GM23338 (cell line): Measurements from ENCODE around the gene SMAP2. TPM values are rescaled to one million over a fixed set of nuclear protein-coding genes. Genes with fewer than 3 reads are reported as not detected.

ENCODE experiments used
- ATAC-seq: fragments of 200-7000 bp; cut with Tn5 transposase; 3 replicates; pipeline ENCODE4 v1.9.1; 2020
- DNase-seq: peaks from one replicate; pipeline ENCODE4 v3.0.0-alpha.2; 2015; ENCODE audit warnings: low spot score
- H2AFZ ChIP-seq: fragments of 200-600 bp; sonication (generic); 2 replicates; pipeline ENCODE4 v1.8.0; 2016; ENCODE audit warnings: antibody characterized with exemption, mild to moderate bottlenecking, moderate library complexity
- H3F3A ChIP-seq: fragments of 200-600 bp; sonication (generic); replicated peaks from 2 replicates; pipeline ENCODE4 v1.8.0; 2017; ENCODE audit warnings: antibody characterized with exemption, mixed run types, low read depth
- H3K27ac ChIP-seq: fragments of 200-600 bp; sonication (generic); 2 replicates; pipeline ENCODE4 v1.6.1; 2016; ENCODE audit warnings: low read depth
- H3K27me3 ChIP-seq: fragments of 200-600 bp; sonication (generic); 2 replicates; pipeline ENCODE4 v1.8.0; 2016; ENCODE audit warnings: mild to moderate bottlenecking, mixed run types, moderate library complexity; ENCODE audit not compliant: insufficient read depth
- H3K36me3 ChIP-seq: fragments of 200-600 bp; sonication (generic); 2 replicates; pipeline ENCODE4 v1.8.0; 2016; ENCODE audit warnings: mild to moderate bottlenecking; ENCODE audit not compliant: insufficient read depth
- H3K4me1 ChIP-seq: fragments of 200-600 bp; sonication (generic); 2 replicates; pipeline ENCODE4 v1.8.0; 2016; ENCODE audit warnings: mild to moderate bottlenecking, moderate library complexity; ENCODE audit not compliant: insufficient read depth
- H3K4me2 ChIP-seq: fragments of 200-600 bp; sonication (generic); 2 replicates; pipeline ENCODE4 v1.7.1; 2017; ENCODE audit warnings: mixed run types
- H3K4me3 ChIP-seq: fragments of 200-600 bp; sonication (generic); 2 replicates; pipeline ENCODE4 v1.6.1; 2016; ENCODE audit warnings: mixed run types
- H3K79me2 ChIP-seq: fragments of 200-600 bp; sonication (generic); replicated peaks from 2 replicates; pipeline ENCODE4 v1.8.0; 2017; ENCODE audit warnings: mild to moderate bottlenecking; ENCODE audit not compliant: insufficient read depth
- H3K9me2 ChIP-seq: fragments of 200-600 bp; sonication (generic); 2 replicates; pipeline ENCODE4 v1.8.0; 2017; ENCODE audit not compliant: insufficient read depth
- H4K20me1 ChIP-seq: fragments of 200-600 bp; sonication (generic); replicated peaks from 2 replicates; pipeline ENCODE4 v1.8.0; 2017; ENCODE audit warnings: mild to moderate bottlenecking; ENCODE audit not compliant: insufficient read depth
- H3K27ac Mint-ChIP-seq: 2 replicates; pipeline ENCODE4 v1.8.0; 2020; ENCODE audit warnings: inconsistent platforms, mild to moderate bottlenecking, moderate library complexity, mixed read lengths
- H3K27me3 Mint-ChIP-seq: 3 replicates; pipeline ENCODE4 v1.8.0; 2022; ENCODE audit warnings: low read depth, mild to moderate bottlenecking, moderate library complexity, mixed read lengths, inconsistent platforms; ENCODE audit not compliant: insufficient read depth, poor library complexity
- H3K36me3 Mint-ChIP-seq: 3 replicates; pipeline ENCODE4 v1.8.0; 2021; ENCODE audit warnings: low read depth, mild to moderate bottlenecking, inconsistent platforms, moderate library complexity, mixed read lengths
- H3K4me1 Mint-ChIP-seq: 3 replicates; pipeline ENCODE4 v1.8.0; 2020; ENCODE audit warnings: mild to moderate bottlenecking, inconsistent platforms, mixed read lengths
- H3K4me3 Mint-ChIP-seq: 3 replicates; pipeline ENCODE4 v1.8.0; 2021; ENCODE audit warnings: moderate library complexity, mild to moderate bottlenecking, inconsistent platforms, mixed read lengths
- H3K9me3 Mint-ChIP-seq: 3 replicates; pipeline ENCODE4 v1.8.0; 2020; ENCODE audit warnings: moderate library complexity, mild to moderate bottlenecking, inconsistent platforms, mixed read lengths
- EZH2phosphoT487 ChIP-seq: fragments of 200-600 bp; sonication (generic); IDR thresholded peaks from one replicate; pipeline ENCODE4 v1.8.1; 2018; ENCODE audit warnings: antibody characterized with exemption; ENCODE audit not compliant: unreplicated experiment
- JUNB ChIP-seq: IDR thresholded peaks from one replicate; pipeline ENCODE4 v1.6.1; 2016; ENCODE audit warnings: antibody characterized with exemption; ENCODE audit not compliant: unreplicated experiment
- NANOG ChIP-seq: IDR thresholded peaks from 2 replicates; pipeline ENCODE4 v1.6.1; 2016; ENCODE audit warnings: antibody characterized with exemption, borderline replicate concordance
- POLR2AphosphoS5 ChIP-seq: IDR thresholded peaks from 2 replicates; pipeline ENCODE4 v1.6.1; 2016; ENCODE audit warnings: antibody characterized with exemption, low read depth
- REST ChIP-seq: IDR thresholded peaks from one replicate; pipeline ENCODE4 v1.6.1; 2018; ENCODE audit warnings: antibody characterized with exemption; ENCODE audit not compliant: unreplicated experiment
- ZNF114 ChIP-seq: fragments of 250-450 bp; sonication (Bioruptor Pico); IDR thresholded peaks from 2 replicates; pipeline ENCODE4 v1.5.0; 2020; ENCODE audit warnings: mild to moderate bottlenecking, moderate library complexity
- ZNF331 ChIP-seq: fragments of 250-450 bp; sonication (Bioruptor Pico); IDR thresholded peaks from 2 replicates; pipeline ENCODE4 v1.5.0; 2020; ENCODE audit warnings: low read depth, mild to moderate bottlenecking, moderate library complexity
- polyA plus RNA-seq: library from polyadenylated mRNA; unstranded; fragments of >200 nt; fragmentation: Nextera tagmentation; extraction: Ambion mirVana; gene quantifications from 2 replicates; pipeline ENCODE4 v1.2.1, GENCODE V29; 2016
- total RNA-seq: library from RNA; depleted of rRNA; stranded (reverse); fragments of >200 nt; shearing (Covaris generic); gene quantifications from 2 replicates; pipeline ENCODE4 v1.2.3, GENCODE V29; 2014
- TF ChIP-seq, protein P1 (sequence below), 2 experiments: fragments of 200-600 bp in 1 of 2; sonication (generic) in 1 of 2; conservative IDR thresholded peaks; 2 replicates each; pipeline versions ENCODE4 v1.5.1 to v1.6.1; 2016 to 2017; ENCODE audit warnings: antibody characterized with exemption in 2 of 2, low read depth in 2 of 2, mild to moderate bottlenecking in 2 of 2, moderate library complexity in 1 of 2
- TF ChIP-seq, protein P2 (sequence below): IDR thresholded peaks from 2 replicates; pipeline ENCODE4 v1.6.1; 2016; ENCODE audit warnings: antibody characterized with exemption

Gene SMAP2
- total and polyA plus RNA-seq, 2 experiments from 2014 or later, result 2.9 to 4.8 TPM

DNA sequence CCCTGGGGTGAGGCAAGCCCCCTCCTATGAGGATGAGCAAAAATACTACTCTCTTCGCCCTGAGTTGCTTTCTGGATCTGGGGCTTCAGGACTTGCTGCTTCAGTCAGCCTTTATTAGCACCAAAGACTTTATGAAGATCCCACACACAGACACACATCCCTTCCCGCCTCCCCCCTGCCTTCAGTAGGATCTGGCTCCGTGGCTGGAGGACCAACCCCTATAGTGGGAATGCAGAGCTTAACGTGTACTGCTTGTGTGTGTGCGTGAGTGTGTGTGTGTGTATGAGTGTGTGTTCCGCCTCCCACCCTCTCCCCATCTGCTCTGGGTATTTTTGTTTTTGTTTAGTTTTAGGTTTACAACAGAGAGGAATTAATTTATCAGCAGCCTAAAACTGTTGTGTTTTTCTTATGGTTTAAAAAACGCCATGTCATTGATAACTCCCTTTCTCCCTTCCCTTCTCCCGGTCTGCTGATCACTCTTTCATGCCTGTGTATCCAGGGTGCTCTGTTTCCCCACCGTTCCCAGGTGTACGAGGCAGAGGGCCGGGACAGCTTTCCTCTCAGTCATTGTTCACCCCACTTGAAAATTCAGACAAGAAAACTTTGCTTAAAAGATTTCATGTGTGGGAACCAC, 49.2 kb downstream of the SMAP2 start:
- no peak overlapping the region for H2AFZ ChIP-seq
- Mint-ChIP-seq H3K27ac (peak overlapping the region; percentile 74; the same call in 1 of the 2 replicates), H3K27me3 (peaks cover 2% of the 10 kb centered on the region), H3K4me3 (no peak overlapping the region), H3K4me1 (peaks cover 4% of the 10 kb centered on the region), H3K36me3 (no peaks in the 10 kb centered on the region), H3K9me3 (no peaks in the 10 kb centered on the region)
- H3K4me3 ChIP-seq, result no peak overlapping the region
- no peak overlapping the region for H3K4me2 ChIP-seq
- no peaks in the 10 kb centered on the region for H3K9me2 ChIP-seq
- H3K27me3 ChIP-seq, result no peaks in the 10 kb centered on the region
- H3F3A ChIP-seq, result no peaks in the 10 kb centered on the region
- H3K4me1 ChIP-seq, result no peaks in the 10 kb centered on the region
- ATAC-seq, result no peak
- no peaks in the 10 kb centered on the region for H4K20me1 ChIP-seq
- H3K79me2 ChIP-seq, result no peaks in the 10 kb centered on the region
- H3K27ac ChIP-seq, result no peak overlapping the region
- TF ChIP-seq JUNB (no peak), REST (no peak), EZH2phosphoT487 (no peak), ZNF114 (CRISPR knock-in tag) (no peak), NANOG (no peak), POLR2AphosphoS5 (no peak)
- TF ChIP-seq, protein P1, sequence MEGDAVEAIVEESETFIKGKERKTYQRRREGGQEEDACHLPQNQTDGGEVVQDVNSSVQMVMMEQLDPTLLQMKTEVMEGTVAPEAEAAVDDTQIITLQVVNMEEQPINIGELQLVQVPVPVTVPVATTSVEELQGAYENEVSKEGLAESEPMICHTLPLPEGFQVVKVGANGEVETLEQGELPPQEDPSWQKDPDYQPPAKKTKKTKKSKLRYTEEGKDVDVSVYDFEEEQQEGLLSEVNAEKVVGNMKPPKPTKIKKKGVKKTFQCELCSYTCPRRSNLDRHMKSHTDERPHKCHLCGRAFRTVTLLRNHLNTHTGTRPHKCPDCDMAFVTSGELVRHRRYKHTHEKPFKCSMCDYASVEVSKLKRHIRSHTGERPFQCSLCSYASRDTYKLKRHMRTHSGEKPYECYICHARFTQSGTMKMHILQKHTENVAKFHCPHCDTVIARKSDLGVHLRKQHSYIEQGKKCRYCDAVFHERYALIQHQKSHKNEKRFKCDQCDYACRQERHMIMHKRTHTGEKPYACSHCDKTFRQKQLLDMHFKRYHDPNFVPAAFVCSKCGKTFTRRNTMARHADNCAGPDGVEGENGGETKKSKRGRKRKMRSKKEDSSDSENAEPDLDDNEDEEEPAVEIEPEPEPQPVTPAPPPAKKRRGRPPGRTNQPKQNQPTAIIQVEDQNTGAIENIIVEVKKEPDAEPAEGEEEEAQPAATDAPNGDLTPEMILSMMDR (conservative IDR thresholded peaks at IDR 0.05; ENCODE audit: low read depth in 2 of 2), result no peak
- no peak for DNase-seq
- H3K36me3 ChIP-seq, result no peaks in the 10 kb centered on the region

GRCh38 chr1:40423264-40423642, 49.7 kb downstream of the SMAP2 start:
- no peak for ATAC-seq
- TF ChIP-seq POLR2AphosphoS5 (no peak), REST (no peak), ZNF331 (no peak)
- TF ChIP-seq, protein P2, sequence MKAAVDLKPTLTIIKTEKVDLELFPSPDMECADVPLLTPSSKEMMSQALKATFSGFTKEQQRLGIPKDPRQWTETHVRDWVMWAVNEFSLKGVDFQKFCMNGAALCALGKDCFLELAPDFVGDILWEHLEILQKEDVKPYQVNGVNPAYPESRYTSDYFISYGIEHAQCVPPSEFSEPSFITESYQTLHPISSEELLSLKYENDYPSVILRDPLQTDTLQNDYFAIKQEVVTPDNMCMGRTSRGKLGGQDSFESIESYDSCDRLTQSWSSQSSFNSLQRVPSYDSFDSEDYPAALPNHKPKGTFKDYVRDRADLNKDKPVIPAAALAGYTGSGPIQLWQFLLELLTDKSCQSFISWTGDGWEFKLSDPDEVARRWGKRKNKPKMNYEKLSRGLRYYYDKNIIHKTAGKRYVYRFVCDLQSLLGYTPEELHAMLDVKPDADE, result no peak

More at GRCh38 chr1:40423264-40423642, 49.7 kb downstream of the SMAP2 start:
- peak overlapping the region; percentile 74; the same call in 1 of the 2 replicates for H3K27ac Mint-ChIP-seq
- H3K27me3 ChIP-seq, result no peaks in the 10 kb centered on the region
- H3K36me3 ChIP-seq, result no peaks in the 10 kb centered on the region
- H3K79me2 ChIP-seq, result no peaks in the 10 kb centered on the region
- H3K9me2 ChIP-seq, result no peaks in the 10 kb centered on the region
- H3K9me3 Mint-ChIP-seq, result no peaks in the 10 kb centered on the region
- no peaks in the 10 kb centered on the region for H3F3A ChIP-seq
- no peak overlapping the region for H3K27ac ChIP-seq
- H3K4me1 ChIP-seq, result no peaks in the 10 kb centered on the region
- H3K4me3 ChIP-seq, result no peak overlapping the region
- no peak for DNase-seq
- H3K4me3 Mint-ChIP-seq, result no peak overlapping the region
- H3K4me2 ChIP-seq, result no peak overlapping the region
- H2AFZ ChIP-seq, result no peak overlapping the region
- peaks cover 2% of the 10 kb centered on the region for H3K27me3 Mint-ChIP-seq
- no peaks in the 10 kb centered on the region for H4K20me1 ChIP-seq
- no peaks in the 10 kb centered on the region for H3K36me3 Mint-ChIP-seq
- H3K4me1 Mint-ChIP-seq, result peaks cover 4% of the 10 kb centered on the region
